LNCaP clone FGC (cell line): ENCODE measurements around the gene KIRREL3.
"Not testable (repeated sequence)": the region's sequence is repeated elsewhere in the genome, so short reads cannot be mapped to it uniquely, and the experiment has no call there.

Experiments
- DNase-seq: peaks from one replicate; pipeline ENCODE4 v3.0.0-alpha.2; 2011; ENCODE audit warnings: low read depth
- H3K4me3 ChIP-seq: 2 replicates; pipeline ENCODE4 v1.5.1; 2011; ENCODE audit warnings: mild to moderate bottlenecking, low read depth, low read length, control low read depth
- CTCF ChIP-seq: IDR thresholded peaks from 2 replicates; pipeline ENCODE4 v1.5.1; 2012; ENCODE audit warnings: mild to moderate bottlenecking; ENCODE audit not compliant: control insufficient read depth, insufficient read depth; ENCODE audit errors: extremely low read depth

Gene KIRREL3

GRCh38 chr11:126385991-126386728, 614.4 kb downstream of the KIRREL3 start:
- TF ChIP-seq CTCF: no peak
- no peak overlapping the region for H3K4me3 ChIP-seq
- no peak for DNase-seq

DNA sequence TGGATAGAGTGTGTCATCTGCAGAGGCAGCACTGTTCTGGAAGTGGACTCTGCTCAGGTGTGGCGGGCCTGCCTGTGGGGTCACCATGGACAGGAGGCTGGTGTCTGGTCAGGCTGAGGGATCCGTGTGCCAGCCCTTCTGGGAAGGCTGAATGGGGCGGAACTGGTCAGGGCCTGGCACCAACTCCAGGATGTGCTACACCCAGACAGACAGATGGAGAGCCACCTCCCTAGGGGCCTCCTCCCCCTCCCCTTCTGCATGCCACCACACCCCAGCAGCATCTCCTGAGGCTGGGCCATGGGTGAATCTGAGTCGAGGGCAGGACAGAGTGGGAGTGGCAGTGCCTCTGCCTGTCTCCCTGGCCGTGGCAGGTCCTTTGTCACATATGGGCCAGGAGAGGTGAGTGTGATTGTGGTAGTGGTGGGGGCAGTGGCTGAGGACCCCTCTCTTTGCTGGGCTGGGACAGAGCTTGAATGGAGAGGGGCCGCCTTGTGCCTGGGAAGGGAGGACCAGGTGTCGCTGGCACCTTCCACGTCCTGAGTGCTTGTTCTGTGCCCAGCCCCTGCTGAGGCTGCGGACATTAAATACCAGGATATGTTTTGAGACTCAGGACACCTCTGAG, 616.0 kb downstream of the KIRREL3 start:
- DNase-seq: no peak
- TF ChIP-seq CTCF: no peak

DNA sequence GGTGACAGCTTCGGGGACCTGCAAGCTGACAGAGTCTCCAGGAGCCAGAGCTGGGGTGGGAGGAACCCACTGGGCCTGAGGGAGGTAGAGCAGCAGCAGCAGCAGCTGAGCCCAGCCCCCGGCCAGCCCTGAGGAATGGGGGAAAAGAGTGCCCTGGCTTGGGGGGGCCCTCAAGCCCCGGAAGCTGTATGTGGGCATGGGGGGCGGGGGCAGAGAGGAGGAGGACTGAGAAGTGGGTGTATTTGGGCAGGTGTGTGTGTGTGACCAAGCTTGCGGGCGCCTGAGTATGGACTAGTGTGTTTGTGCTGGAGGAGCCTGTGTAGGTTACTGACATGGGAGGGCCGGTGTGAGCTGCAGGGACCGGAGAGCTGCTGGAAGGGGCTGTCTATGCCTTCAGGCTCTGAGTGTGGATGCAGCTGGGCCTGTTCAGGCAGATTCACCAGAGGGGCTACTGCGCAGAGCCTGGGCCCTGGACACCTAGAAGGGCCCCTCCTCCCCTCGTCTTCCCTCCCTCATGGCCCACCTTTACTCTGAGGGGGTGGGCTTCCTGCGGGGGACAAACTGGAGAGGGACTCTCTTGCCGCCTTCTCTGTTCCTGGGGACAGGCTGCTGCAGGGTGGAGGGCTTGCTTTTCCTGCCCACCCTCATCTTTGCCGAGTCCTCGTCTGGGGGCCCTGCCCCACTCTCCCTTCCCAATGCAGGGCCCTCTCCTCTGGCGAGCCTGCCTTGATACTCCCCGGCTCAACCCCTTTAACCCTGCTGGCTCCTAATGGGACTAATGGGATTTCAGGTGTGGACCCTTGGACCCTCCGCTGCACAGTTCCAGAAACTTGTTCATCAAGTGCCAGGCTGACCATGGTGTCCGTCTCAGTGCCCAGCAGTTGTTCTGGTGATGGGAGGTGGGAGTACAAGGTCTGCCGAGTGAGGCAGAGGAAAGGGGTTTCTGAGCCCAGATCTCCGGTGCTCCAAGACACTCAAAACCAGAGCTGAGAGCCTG, 616.9 kb downstream of the KIRREL3 start:
- no peak for DNase-seq
- H3K4me3 ChIP-seq: no peak overlapping the region
- no peak for TF ChIP-seq CTCF

More for the DNA sequence above, 616.0 kb downstream of the KIRREL3 start:
- H3K4me3 ChIP-seq: no peak overlapping the region

DNA sequence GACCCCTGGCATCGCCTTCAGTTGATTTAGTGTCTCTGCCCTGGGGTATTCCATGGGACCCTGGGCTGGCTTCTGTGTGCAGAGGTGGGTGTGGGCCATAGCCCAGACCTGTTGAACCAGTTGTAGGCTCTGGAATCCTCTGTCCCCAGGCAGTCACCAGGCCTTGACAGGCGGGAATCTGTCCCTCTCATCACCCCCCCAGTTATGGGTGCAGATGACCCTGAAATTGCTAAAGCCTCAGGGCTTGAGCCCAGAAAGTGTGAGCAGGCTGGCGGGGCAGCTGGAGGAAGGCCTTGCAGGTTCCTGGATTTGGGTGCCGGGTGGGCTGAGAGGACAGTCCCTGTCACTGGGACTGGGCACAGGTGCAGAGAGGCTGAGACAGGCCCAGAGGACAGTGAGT, 617.9 kb downstream of the KIRREL3 start:
- not testable (repeated sequence) for DNase-seq, H3K4me3 ChIP-seq

DNA sequence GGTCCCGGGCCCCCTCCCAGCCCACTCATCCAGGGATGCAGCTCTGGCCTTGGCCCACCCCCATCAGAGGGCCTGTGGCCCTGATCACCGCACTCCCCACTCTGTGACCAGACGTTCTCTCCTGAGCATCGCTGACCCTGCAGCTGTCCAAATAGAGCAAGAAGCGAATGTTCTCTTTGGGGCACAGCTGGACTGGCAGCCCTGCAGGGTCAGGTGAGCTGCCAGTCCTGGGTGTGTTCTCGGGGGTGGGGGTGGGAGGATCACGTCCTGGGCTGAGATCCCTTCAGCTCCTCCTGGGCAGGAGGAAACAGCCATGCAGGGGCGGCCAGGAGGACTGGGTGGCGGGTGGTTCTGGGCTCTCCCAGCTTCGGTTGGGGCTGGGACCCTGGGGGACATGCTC, 618.6 kb downstream of the KIRREL3 start:
- not testable (repeated sequence) for DNase-seq, H3K4me3 ChIP-seq

GRCh38 chr11:126380909-126381308, 619.7 kb downstream of the KIRREL3 start:
- H3K4me3 ChIP-seq: no peak overlapping the region
- DNase-seq: no peak
- no peak for TF ChIP-seq CTCF

GRCh38 chr11:126378763-126379162, 621.8 kb downstream of the KIRREL3 start:
- no peak overlapping the region for H3K4me3 ChIP-seq
- no peak for DNase-seq
- no peak for TF ChIP-seq CTCF
